Prostate gland (tissue), 2 donors: ENCODE data around the gene ERBIN. TPM values are rescaled to one million over a fixed set of nuclear protein-coding genes. Genes with fewer than 3 reads are reported as not detected.

Source experiments
- DNase-seq: peaks from one replicate; pipeline ENCODE4 v3.0.0-alpha.2; 2019; ENCODE audit warnings: low spot score
- H3K27ac ChIP-seq, 2 donors: fragments of 200-600 bp; sonication (generic); 2 replicates each; pipeline ENCODE4 v1.5.1; 2017 to 2019
- H3K27me3 ChIP-seq: fragments of 200-600 bp; sonication (generic); replicated peaks from 2 replicates; pipeline ENCODE4 v1.5.1; 2019; ENCODE audit not compliant: insufficient read depth
- H3K36me3 ChIP-seq, 2 donors: fragments of 200-600 bp; sonication (generic); 1 replicate in 1 of 2; 2 replicates in 1 of 2; pipeline versions ENCODE4 v1.5.1 to v1.8.1; 2017 to 2019
- H3K4me1 ChIP-seq: fragments of 200-600 bp; sonication (generic); replicated peaks from 2 replicates; pipeline ENCODE4 v1.5.1; 2019
- H3K4me3 ChIP-seq, 2 donors: fragments of 200-600 bp; sonication (generic); 2 replicates each; pipeline ENCODE4 v1.5.1; 2017 to 2019
- H3K9me3 ChIP-seq: fragments of 200-600 bp; sonication (generic); 2 replicates; pipeline ENCODE4 v1.5.1; 2017
- POLR2A ChIP-seq: fragments of 450-650 bp; IDR thresholded peaks from one replicate; pipeline ENCODE4 v1.6.1; 2016; ENCODE audit warnings: antibody characterized with exemption, mild to moderate bottlenecking
- POLR2AphosphoS5 ChIP-seq: sonication (generic); formaldehyde crosslinking; IDR thresholded peaks from one replicate; pipeline ENCODE4 v1.6.1; 2017; ENCODE audit warnings: antibody characterized with exemption
- WGBS: methylation state at CpG from one replicate; pipeline ENCODE4 v1.1.5; 2018; 5-methylcytosine and 5-hydroxymethylcytosine counted together
- intact Hi-C: fragments of 100-400 bp; cut with DNase I; formaldehyde crosslinking; loops from one replicate; pipeline ENCODE4 v1.14.2; 2022
- total RNA-seq, 2 donors: library from RNA; depleted of rRNA; stranded (reverse); fragments of >200 nt; gene quantifications; one replicate each; pipeline ENCODE4 v1.1.0, GENCODE V29; 2016
- TF ChIP-seq, protein P1 (sequence below), 4 experiments: fragments of 200-600 bp in 2 of 4; fragments of 450-650 bp in 2 of 4; sonication (generic) in 2 of 4; IDR thresholded peaks; 1 replicate in 3 of 4; 2 replicates in 1 of 4; pipeline ENCODE4 v1.5.1; 2016 to 2019; ENCODE audit warnings: antibody characterized with exemption in 4 of 4, mild to moderate bottlenecking in 2 of 4, moderate library complexity in 2 of 4

Gene ERBIN
- total RNA-seq, 2 donors from 2014 or later, result 68.8 to 73.6 TPM

DNA sequence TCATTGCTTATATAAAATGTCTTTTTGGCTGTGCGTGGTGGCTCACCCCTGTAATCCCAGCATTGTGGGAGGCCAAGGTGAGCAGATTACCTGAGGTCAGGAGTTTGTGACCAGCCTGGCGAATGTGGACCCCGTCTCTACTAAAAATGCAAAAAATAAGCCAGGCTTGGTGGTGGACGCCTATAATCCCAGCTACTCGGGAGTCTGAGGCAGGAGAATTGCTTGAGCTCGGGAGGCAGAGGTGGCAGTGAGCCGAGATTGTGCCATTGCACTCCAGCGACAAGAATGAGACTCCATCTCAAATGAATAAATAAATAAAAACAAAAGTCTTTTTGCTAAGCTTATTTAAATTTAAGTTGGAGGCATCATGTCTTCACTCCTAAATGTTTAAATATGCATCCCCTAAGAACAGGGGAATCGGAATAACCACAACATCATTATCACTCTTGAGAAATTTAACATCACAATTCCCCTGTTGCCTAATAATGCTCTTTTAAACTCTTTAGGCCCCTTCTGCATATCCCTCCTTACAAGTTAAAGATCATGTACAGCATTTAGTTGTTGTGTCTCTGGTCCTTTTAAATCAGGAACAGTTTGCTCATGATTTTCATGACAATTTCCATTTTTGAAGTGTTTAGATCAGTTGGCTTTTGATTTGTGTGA lies 72.8 kb downstream of the ERBIN start:
- H3K36me3 ChIP-seq, result no peaks in the 10 kb centered on the region
- no peak overlapping the region for H3K27ac ChIP-seq
- 91% methylated on average over 9 of the region's 9 CpGs for WGBS
- H3K9me3 ChIP-seq, result no peaks in the 10 kb centered on the region
- H3K27me3 ChIP-seq, result no peaks in the 10 kb centered on the region
- intact Hi-C loops, result no loop called here
- no peak for TF ChIP-seq POLR2AphosphoS5
- TF ChIP-seq, protein P1, sequence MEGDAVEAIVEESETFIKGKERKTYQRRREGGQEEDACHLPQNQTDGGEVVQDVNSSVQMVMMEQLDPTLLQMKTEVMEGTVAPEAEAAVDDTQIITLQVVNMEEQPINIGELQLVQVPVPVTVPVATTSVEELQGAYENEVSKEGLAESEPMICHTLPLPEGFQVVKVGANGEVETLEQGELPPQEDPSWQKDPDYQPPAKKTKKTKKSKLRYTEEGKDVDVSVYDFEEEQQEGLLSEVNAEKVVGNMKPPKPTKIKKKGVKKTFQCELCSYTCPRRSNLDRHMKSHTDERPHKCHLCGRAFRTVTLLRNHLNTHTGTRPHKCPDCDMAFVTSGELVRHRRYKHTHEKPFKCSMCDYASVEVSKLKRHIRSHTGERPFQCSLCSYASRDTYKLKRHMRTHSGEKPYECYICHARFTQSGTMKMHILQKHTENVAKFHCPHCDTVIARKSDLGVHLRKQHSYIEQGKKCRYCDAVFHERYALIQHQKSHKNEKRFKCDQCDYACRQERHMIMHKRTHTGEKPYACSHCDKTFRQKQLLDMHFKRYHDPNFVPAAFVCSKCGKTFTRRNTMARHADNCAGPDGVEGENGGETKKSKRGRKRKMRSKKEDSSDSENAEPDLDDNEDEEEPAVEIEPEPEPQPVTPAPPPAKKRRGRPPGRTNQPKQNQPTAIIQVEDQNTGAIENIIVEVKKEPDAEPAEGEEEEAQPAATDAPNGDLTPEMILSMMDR (IDR thresholded peaks at IDR 0.05), result no peak
- no peak for TF ChIP-seq POLR2A
- no peaks in the 10 kb centered on the region for H3K4me1 ChIP-seq
- DNase-seq, result no peak
- H3K4me3 ChIP-seq, result no peak overlapping the region

DNA sequence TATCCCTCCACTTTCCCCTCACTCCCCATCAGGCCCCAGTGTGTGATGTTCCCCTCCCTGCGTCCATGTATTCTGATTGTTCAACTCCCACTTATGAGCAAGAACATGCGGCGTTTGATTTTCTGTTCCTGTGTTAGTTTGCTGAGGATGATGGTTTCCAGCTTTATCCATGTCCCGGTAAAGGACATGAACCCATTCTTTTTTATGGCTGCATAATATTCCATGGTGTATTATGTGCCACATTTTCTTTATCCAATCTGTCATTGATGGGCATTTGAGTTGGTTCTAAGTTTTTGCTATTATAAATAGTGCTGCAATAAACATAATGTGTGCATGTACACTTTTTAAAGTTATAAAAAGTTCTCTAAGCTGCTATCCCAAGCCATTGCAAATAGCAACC lies 75.6 kb downstream of the ERBIN start:
- Histone ChIP-seq H3K27me3 (no peaks in the 10 kb centered on the region), H3K9me3 (no peaks in the 10 kb centered on the region), H3K27ac (no peak overlapping the region), H3K4me3 (no peak overlapping the region), H3K36me3 (no peaks in the 10 kb centered on the region), H3K4me1 (no peaks in the 10 kb centered on the region)
- intact Hi-C loops, result no loop called here
- TF ChIP-seq POLR2AphosphoS5 (no peak), POLR2A (no peak)
- TF ChIP-seq, protein P1 (IDR thresholded peaks at IDR 0.05), result no peak
- DNase-seq, result no peak
- 96% methylated on average over 4 of the region's 4 CpGs for WGBS

DNA sequence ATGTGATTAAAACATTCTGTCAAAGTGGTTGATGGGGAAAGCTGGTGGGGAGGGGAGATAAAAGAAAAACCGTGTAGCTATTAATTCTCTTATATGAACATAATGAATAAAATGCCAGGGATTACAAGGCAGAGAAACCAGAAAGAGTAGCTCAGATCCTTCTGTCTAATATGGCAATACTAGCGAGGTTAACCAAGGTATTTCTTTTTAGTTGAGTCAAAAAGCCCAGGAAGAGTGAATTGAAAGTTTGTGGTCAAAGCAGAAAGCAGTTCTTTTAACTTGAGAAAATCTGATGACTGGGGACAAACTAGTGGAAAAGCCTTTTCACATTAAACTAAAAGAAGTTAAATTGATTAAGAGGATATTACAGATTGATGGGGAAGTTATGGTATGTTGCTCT lies 76.0 kb downstream of the ERBIN start:
- Histone ChIP-seq H3K27ac (no peak overlapping the region), H3K36me3 (no peaks in the 10 kb centered on the region), H3K4me3 (no peak overlapping the region), H3K4me1 (no peaks in the 10 kb centered on the region), H3K9me3 (no peaks in the 10 kb centered on the region), H3K27me3 (no peaks in the 10 kb centered on the region)
- TF ChIP-seq POLR2AphosphoS5, result no peak
- no peak for TF ChIP-seq POLR2A
- TF ChIP-seq, protein P1 (IDR thresholded peaks at IDR 0.05), result no peak
- intact Hi-C loops, result no loop called here
- no peak for DNase-seq
- WGBS, result 88% methylated on average over 2 of the region's 2 CpGs

DNA sequence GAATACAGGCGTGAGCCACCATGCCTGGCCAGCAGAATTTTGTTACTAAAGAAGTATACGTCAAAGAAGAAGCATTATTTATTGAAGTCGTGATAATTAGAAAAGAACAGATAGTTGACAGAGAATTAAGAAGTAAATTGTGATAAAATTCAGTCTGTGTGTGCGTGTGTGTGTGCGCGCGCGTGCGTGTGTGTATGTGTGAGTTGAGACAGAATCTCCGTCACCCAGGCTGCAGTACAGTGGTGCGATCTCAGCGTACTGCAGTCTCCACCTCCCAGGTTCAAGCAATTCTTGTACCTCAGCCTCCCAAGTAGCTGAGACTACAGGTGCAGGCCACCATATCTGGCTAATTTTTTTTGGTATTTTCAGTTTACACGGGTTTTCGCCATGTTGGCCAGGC lies 77.8 kb downstream of the ERBIN start:
- H3K36me3 ChIP-seq, result no peaks in the 10 kb centered on the region
- H3K4me3 ChIP-seq, result no peak overlapping the region
- no peak overlapping the region for H3K27ac ChIP-seq
- H3K4me1 ChIP-seq, result no peaks in the 10 kb centered on the region
- DNase-seq, result no peak
- whole genome bisulfite sequencing, result 94% methylated on average over 14 of the region's 14 CpGs
- H3K27me3 ChIP-seq, result no peaks in the 10 kb centered on the region
- intact Hi-C loops, result no loop called here
- TF ChIP-seq, protein P1 (IDR thresholded peaks at IDR 0.05), result no peak
- no peak for TF ChIP-seq POLR2A
- no peak for TF ChIP-seq POLR2AphosphoS5
- H3K9me3 ChIP-seq, result no peaks in the 10 kb centered on the region

DNA sequence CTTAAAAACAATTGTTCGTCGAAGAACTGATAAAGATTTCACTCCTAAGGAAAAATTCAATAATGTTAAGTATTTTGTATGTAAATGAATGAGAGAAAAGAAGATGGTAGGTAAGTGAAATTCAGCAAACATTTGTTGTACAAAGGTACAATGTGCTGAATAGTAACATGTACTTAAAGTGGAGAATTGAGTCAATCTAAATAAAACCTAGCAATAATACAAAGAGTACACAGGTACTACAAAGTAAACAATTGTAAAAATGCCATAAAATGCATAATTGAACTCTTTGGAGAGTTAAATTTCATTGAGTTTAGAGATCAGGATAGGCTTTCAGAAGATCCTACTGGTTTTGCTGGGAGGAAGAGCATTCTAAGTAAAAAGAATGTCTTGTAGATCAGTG lies 82.9 kb downstream of the ERBIN start:
- intact Hi-C loops, result no loop called here
- Histone ChIP-seq H3K27me3 (no peaks in the 10 kb centered on the region), H3K36me3 (no peaks in the 10 kb centered on the region), H3K9me3 (no peaks in the 10 kb centered on the region), H3K4me3 (no peak overlapping the region), H3K27ac (no peak overlapping the region), H3K4me1 (no peaks in the 10 kb centered on the region)
- DNase-seq, result no peak
- 70% methylated on average over 2 of the region's 2 CpGs for WGBS
- TF ChIP-seq POLR2AphosphoS5, result no peak
- TF ChIP-seq, protein P1 (IDR thresholded peaks at IDR 0.05), result no peak
- TF ChIP-seq POLR2A, result no peak
